Astrocyte (in vitro differentiated cells and primary cell): ENCODE data around the gene DHRS9.

Experiments used
- CTCF ChIP-seq: IDR thresholded peaks from 2 replicates; pipeline ENCODE4 v1.5.1; 2011; ENCODE audit warnings: low read depth, mild to moderate bottlenecking, inconsistent platforms, low read length, moderate library complexity; ENCODE audit not compliant: insufficient read depth
- EZH2 ChIP-seq: IDR thresholded peaks from 2 replicates; pipeline ENCODE4 v1.6.1; 2012; ENCODE audit warnings: mild to moderate bottlenecking, low read length, inconsistent platforms; ENCODE audit not compliant: insufficient read depth

- TF ChIP-seq CTCF (no peak), EZH2 (no peak)
Measured at GRCh38 chr2:169139993-169140767, 70.8 kb downstream of the DHRS9 start.
